K562 (cell line): ENCODE results near the gene RARRES2. TPM values are rescaled to one million over a fixed set of nuclear protein-coding genes. Genes with fewer than 3 reads are reported as not detected.

Experiments
- ATF4 ChIP-seq: fragments of 450-650 bp; formaldehyde crosslinking; IDR thresholded peaks from 2 replicates; pipeline ENCODE4 v1.4.0; 2022; ENCODE audit warnings: mild to moderate bottlenecking, moderate library complexity
- DPF2 ChIP-seq: fragments of 450-650 bp; IDR thresholded peaks from 2 replicates; pipeline ENCODE4 v1.6.1; 2016
- KAT2B ChIP-seq: IDR thresholded peaks from one replicate; pipeline ENCODE4 v1.6.1; 2012; ENCODE audit warnings: low read depth, mild to moderate bottlenecking, control low read depth, inconsistent platforms, low read length, moderate library complexity
- MAFK ChIP-seq: IDR thresholded peaks from 2 replicates; pipeline ENCODE4 v1.6.1; 2011; ENCODE audit warnings: low read length, improper control_type of control experiment
- NFRKB ChIP-seq: fragments of 450-650 bp; IDR thresholded peaks from 2 replicates; pipeline ENCODE4 v1.6.1; 2016; ENCODE audit warnings: low read depth
- PCBP2 ChIP-seq: fragments of 200-400 bp; formaldehyde crosslinking; IDR thresholded peaks from 2 replicates; pipeline ENCODE4 v1.6.1; 2018; ENCODE audit warnings: low read length, low read depth, mild to moderate bottlenecking, moderate library complexity; ENCODE audit not compliant: poor library complexity, severe bottlenecking
- PHF20 ChIP-seq: fragments of 450-650 bp; IDR thresholded peaks from 2 replicates; pipeline ENCODE4 v1.6.1; 2018; ENCODE audit not compliant: partially characterized antibody
- PTRF ChIP-seq: fragments of 450-650 bp; IDR thresholded peaks from 2 replicates; pipeline ENCODE4 v1.6.1; 2016; ENCODE audit warnings: mild to moderate bottlenecking, missing genetic modification characterization, missing compliant biosample characterization
- RBFOX2 ChIP-seq: fragments of 200-400 bp; formaldehyde crosslinking; IDR thresholded peaks from 2 replicates; pipeline ENCODE4 v1.6.1; 2017; ENCODE audit warnings: low read depth, mild to moderate bottlenecking, low read length, moderate library complexity
- RBM15 ChIP-seq: fragments of 200-400 bp; formaldehyde crosslinking; IDR thresholded peaks from 2 replicates; pipeline ENCODE4 v1.6.1; 2018; ENCODE audit warnings: mild to moderate bottlenecking, low read length, moderate library complexity; ENCODE audit not compliant: insufficient read depth
- RFX1 ChIP-seq: fragments of 450-650 bp; IDR thresholded peaks from 2 replicates; pipeline ENCODE4 v1.6.1; 2016; ENCODE audit warnings: mild to moderate bottlenecking, moderate library complexity
- SRSF1 ChIP-seq: fragments of 200-400 bp; formaldehyde crosslinking; IDR thresholded peaks from 2 replicates; pipeline ENCODE4 v1.6.1; 2017; ENCODE audit warnings: mild to moderate bottlenecking, low read depth, low read length, moderate library complexity
- STAT5B ChIP-seq: fragments of 250-450 bp; sonication (Bioruptor Pico); IDR thresholded peaks from 2 replicates; pipeline ENCODE4 v1.8.0; 2021; ENCODE audit warnings: mild to moderate bottlenecking, inconsistent platforms
- TAL1 ChIP-seq: fragments of 450-650 bp; IDR thresholded peaks from 2 replicates; pipeline ENCODE4 v1.6.1; 2016; ENCODE audit warnings: mild to moderate bottlenecking
- TARDBP ChIP-seq: fragments of 450-650 bp; IDR thresholded peaks from 2 replicates; pipeline ENCODE4 v1.6.1; 2016
- TEAD4 ChIP-seq, 2 experiments: sonication (generic) in 1 of 2; formaldehyde crosslinking in 1 of 2; IDR thresholded peaks; 2 replicates each; pipeline versions ENCODE4 v1.6.1 to v1.8.0; 2012 to 2022; ENCODE audit warnings: borderline replicate concordance in 1 of 2, inconsistent platforms in 1 of 2, low read length in 1 of 2, mild to moderate bottlenecking in 1 of 2, missing genetic modification reagents in 1 of 2
- ZKSCAN8 ChIP-seq: fragments of 200-800 bp; sonication (Bioruptor generic); IDR thresholded peaks from 2 replicates; pipeline ENCODE4 v1.6.1; 2016; ENCODE audit warnings: missing genetic modification characterization, missing compliant biosample characterization
- ZNF232 ChIP-seq: sonication (generic); formaldehyde crosslinking; IDR thresholded peaks from 2 replicates; pipeline ENCODE4 v1.8.0; 2022; ENCODE audit warnings: mild to moderate bottlenecking, missing genetic modification reagents
- ZNF263 ChIP-seq: sonication (generic); formaldehyde crosslinking; IDR thresholded peaks from 2 replicates; pipeline ENCODE4 v1.8.0; 2022; ENCODE audit warnings: mild to moderate bottlenecking, missing genetic modification reagents, borderline replicate concordance
- ZNF696 ChIP-seq: fragments of 250-450 bp; sonication (Bioruptor Pico); conservative IDR thresholded peaks from 2 replicates; pipeline ENCODE4 v1.4.0; 2020; ENCODE audit warnings: mild to moderate bottlenecking, moderate library complexity
- ZNF764 ChIP-seq: fragments of 250-450 bp; sonication (Bioruptor Pico); IDR thresholded peaks from 2 replicates; pipeline ENCODE4 v1.4.0; 2020; ENCODE audit warnings: low read depth, mild to moderate bottlenecking, moderate library complexity
- polyA plus RNA-seq, 8 experiments: library from polyadenylated mRNA; depleted of rRNA in 4 of 8; stranded (reverse) in 5 of 8; unstranded in 3 of 8; fragments of >200 nt; fragmentation: Nextera tagmentation in 2 of 8; fragmentation: Illumina TruSeq in 1 of 8; extraction: Ambion mirVana in 2 of 8; extraction: Trizol in 1 of 8; gene quantifications; 2 replicates each; pipeline versions ENCODE4 v1.2.1 to v1.2.3, GENCODE V29; 2011 to 2014; ENCODE audit warnings: inconsistent platforms in 1 of 8, missing spikeins in 1 of 8
- total RNA-seq, 7 experiments: library from RNA; depleted of rRNA in 6 of 7; stranded (reverse); fragments of >200 nt in 6 of 7; fragmentation: Illumina TruSeq in 2 of 7; extraction: Trizol in 2 of 7; gene quantifications; 2 replicates each; pipeline versions ENCODE4 v1.2.1 to v1.2.3, GENCODE V29; 2011 to 2021; ENCODE audit warnings: low replicate concordance in 1 of 7
- TF ChIP-seq, protein P1 (sequence below), 2 experiments: IDR thresholded peaks in 1 of 2; conservative IDR thresholded peaks in 1 of 2; 2 replicates each; pipeline ENCODE4 v1.6.1; 2016; ENCODE audit warnings: low read depth in 2 of 2, mild to moderate bottlenecking in 1 of 2, missing compliant biosample characterization in 1 of 2, missing genetic modification characterization in 1 of 2, moderate library complexity in 1 of 2
- TF ChIP-seq, protein P2 (sequence below): fragments of 250-450 bp; sonication (Bioruptor Pico); IDR thresholded peaks from 2 replicates; pipeline ENCODE4 v1.4.0; 2020; ENCODE audit warnings: mild to moderate bottlenecking
- TF ChIP-seq, protein P3 (sequence below), 2 experiments: fragments of 250-450 bp in 1 of 2; fragments of 450-650 bp in 1 of 2; sonication (Bioruptor Pico) in 1 of 2; IDR thresholded peaks; 2 replicates each; pipeline versions ENCODE4 v1.6.1 to v1.8.0; 2016 to 2021; ENCODE audit warnings: mild to moderate bottlenecking in 2 of 2, moderate library complexity in 2 of 2, missing compliant biosample characterization in 1 of 2, missing genetic modification characterization in 1 of 2

RARRES2 gene
- total and polyA plus RNA-seq, 9 of the 15 experiments (the other 6 are each of a cell fraction or from before 2014, with no cell fraction given): 0.11 to 1.7 (median 0.23) TPM; not detected in 6

GRCh38 chr7:150355666-150356059 lies 14.2 kb upstream of the RARRES2 start (continued):
- TF ChIP-seq RBFOX2 (no peak), RBM15 (no peak), RFX1 (no peak), PCBP2 (no peak), NFRKB (no peak), TEAD4 (IDR thresholded peaks at IDR 0.05; ENCODE audit: low read length) (no peak), TEAD4 (CRISPR knock-in tag; IDR thresholded peaks at IDR 0.05; ENCODE audit: borderline replicate concordance) (no peak), STAT5B (CRISPR knock-in tag) (no peak), ZNF232 (CRISPR knock-in tag) (no peak), PTRF (tag) (peak; percentile 94), TAL1 (no peak), PHF20 (no peak), ZNF764 (CRISPR knock-in tag) (no peak), DPF2 (no peak), TARDBP (no peak), KAT2B (no peak), ZNF263 (CRISPR knock-in tag) (no peak), ZNF696 (CRISPR knock-in tag) (no peak), MAFK (no peak), ATF4 (CRISPR knock-in tag) (peak; percentile 67), ZKSCAN8 (CRISPR knock-in tag) (0 out of 2 replicates have a peak, but pooled peaks have one; percentile 61), SRSF1 (no peak)
- TF ChIP-seq, protein P1, sequence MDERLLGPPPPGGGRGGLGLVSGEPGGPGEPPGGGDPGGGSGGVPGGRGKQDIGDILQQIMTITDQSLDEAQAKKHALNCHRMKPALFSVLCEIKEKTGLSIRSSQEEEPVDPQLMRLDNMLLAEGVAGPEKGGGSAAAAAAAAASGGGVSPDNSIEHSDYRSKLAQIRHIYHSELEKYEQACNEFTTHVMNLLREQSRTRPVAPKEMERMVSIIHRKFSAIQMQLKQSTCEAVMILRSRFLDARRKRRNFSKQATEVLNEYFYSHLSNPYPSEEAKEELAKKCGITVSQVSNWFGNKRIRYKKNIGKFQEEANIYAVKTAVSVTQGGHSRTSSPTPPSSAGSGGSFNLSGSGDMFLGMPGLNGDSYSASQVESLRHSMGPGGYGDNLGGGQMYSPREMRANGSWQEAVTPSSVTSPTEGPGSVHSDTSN (CRISPR knock-in tag; IDR thresholded peaks at IDR 0.05; ENCODE audit: low read depth): no peak
- TF ChIP-seq, protein P1 (tag; conservative IDR thresholded peaks at IDR 0.05; ENCODE audit: low read depth): no peak; the same call in 1 of the 2 replicates
- TF ChIP-seq, protein P2, sequence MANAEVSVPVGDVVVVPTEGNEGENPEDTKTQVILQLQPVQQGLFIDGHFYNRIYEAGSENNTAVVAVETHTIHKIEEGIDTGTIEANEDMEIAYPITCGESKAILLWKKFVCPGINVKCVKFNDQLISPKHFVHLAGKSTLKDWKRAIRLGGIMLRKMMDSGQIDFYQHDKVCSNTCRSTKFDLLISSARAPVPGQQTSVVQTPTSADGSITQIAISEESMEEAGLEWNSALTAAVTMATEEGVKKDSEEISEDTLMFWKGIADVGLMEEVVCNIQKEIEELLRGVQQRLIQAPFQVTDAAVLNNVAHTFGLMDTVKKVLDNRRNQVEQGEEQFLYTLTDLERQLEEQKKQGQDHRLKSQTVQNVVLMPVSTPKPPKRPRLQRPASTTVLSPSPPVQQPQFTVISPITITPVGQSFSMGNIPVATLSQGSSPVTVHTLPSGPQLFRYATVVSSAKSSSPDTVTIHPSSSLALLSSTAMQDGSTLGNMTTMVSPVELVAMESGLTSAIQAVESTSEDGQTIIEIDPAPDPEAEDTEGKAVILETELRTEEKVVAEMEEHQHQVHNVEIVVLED (CRISPR knock-in tag): 0 out of 2 replicates have a peak, but pooled peaks have one; percentile 20
- TF ChIP-seq, protein P3, sequence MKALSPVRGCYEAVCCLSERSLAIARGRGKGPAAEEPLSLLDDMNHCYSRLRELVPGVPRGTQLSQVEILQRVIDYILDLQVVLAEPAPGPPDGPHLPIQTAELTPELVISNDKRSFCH (CRISPR knock-in tag; IDR thresholded peaks at IDR 0.05): peak; percentile 78
- TF ChIP-seq, protein P3 (tag; IDR thresholded peaks at IDR 0.05): peak; percentile 97
